ENCODE data around the gene HADHB.

DNA sequence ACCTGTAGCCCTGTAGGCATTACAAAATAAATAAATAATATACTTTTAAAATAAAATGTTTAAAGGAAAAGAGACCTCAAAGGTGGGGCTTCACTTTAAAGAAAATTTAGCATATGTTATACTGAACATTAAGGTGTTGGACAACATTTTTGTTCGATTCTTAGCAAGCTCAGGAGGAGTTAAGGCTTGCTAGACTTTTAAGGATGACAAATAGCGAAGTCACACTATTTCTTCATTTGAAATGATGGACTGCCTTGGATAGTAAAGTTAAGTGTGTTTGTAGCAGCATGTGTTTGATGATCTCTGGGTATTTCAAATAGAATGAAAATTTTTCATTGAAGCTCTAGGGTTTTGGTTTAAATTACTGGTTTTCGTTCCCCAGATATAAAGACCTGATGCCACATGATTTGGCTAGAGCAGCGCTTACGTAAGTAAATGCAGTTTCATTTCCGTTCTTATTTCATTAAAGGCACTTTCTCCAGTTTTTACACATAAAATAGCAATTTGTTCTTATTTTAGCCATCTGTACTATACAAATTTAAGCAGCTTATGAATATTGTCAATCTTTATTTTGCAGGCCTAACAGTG, 24.9 kb downstream of the HADHB start:
- TF ChIP-seq, protein P1, sequence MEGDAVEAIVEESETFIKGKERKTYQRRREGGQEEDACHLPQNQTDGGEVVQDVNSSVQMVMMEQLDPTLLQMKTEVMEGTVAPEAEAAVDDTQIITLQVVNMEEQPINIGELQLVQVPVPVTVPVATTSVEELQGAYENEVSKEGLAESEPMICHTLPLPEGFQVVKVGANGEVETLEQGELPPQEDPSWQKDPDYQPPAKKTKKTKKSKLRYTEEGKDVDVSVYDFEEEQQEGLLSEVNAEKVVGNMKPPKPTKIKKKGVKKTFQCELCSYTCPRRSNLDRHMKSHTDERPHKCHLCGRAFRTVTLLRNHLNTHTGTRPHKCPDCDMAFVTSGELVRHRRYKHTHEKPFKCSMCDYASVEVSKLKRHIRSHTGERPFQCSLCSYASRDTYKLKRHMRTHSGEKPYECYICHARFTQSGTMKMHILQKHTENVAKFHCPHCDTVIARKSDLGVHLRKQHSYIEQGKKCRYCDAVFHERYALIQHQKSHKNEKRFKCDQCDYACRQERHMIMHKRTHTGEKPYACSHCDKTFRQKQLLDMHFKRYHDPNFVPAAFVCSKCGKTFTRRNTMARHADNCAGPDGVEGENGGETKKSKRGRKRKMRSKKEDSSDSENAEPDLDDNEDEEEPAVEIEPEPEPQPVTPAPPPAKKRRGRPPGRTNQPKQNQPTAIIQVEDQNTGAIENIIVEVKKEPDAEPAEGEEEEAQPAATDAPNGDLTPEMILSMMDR (conservative IDR thresholded peaks at IDR 0.05 in 1 of 2, IDR thresholded peaks at IDR 0.05 in 1 of 2; ENCODE audit: extremely low read depth in 1 of 2, insufficient read depth in 1 of 2, low read depth in 1 of 2, low read length in 2 of 2): no peak
- TF ChIP-seq EZH2 (IDR thresholded peaks at IDR 0.05; ENCODE audit: borderline replicate concordance, low read length): no peak
